DMS 273 (cell line): Measurements from ENCODE around the gene GFM1.

Experiments used
- DNase-seq: peaks from one replicate; lab custom pipeline; 2025; ENCODE audit not compliant: unreplicated experiment; lab: John Stamatoyannopoulos, UW

GFM1 gene

GRCh38 chr3:158723991-158724390 lies 79.7 kb downstream of the GFM1 start:
- no peak for DNase-seq

GRCh38 chr3:158725348-158726011 lies 81.2 kb downstream of the GFM1 start:
- no peak for DNase-seq

- peak; percentile 89 for DNase-seq
Measured at GRCh38 chr3:158727206-158728060, 83.1 kb downstream of the GFM1 start.

- no peak for DNase-seq
Measured at GRCh38 chr3:158728061-158728377, 83.7 kb downstream of the GFM1 start.

- DNase-seq = no peak
Measured at GRCh38 chr3:158728851-158729250, 84.5 kb downstream of the GFM1 start.

GRCh38 chr3:158731486-158731885 lies 87.2 kb downstream of the GFM1 start:
- DNase-seq = peak; percentile 48

- peak; percentile 84 for DNase-seq
Measured at GRCh38 chr3:158731938-158732855, 87.9 kb downstream of the GFM1 start, which contains the start of gene RARRES1. RARRES1 (minus strand) TSS chr3:158732457; CDS start chr3:158732415, 42 bp downstream.

- DNase-seq = no peak
Measured at GRCh38 chr3:158732856-158733200, 88.5 kb downstream of the GFM1 start.

GRCh38 chr3:158733656-158734055 lies 89.3 kb downstream of the GFM1 start:
- DNase-seq = no peak

GRCh38 chr3:158735296-158736033 lies 91.1 kb downstream of the GFM1 start:
- peak; percentile 19 for DNase-seq

GRCh38 chr3:158737410-158737809 lies 93.1 kb downstream of the GFM1 start:
- DNase-seq = no peak

GRCh38 chr3:158737976-158738615 lies 93.8 kb downstream of the GFM1 start:
- DNase-seq = peak; percentile 16

- DNase-seq = no peak
Measured at GRCh38 chr3:158738653-158739052, 94.3 kb downstream of the GFM1 start.

- no peak for DNase-seq
Measured at GRCh38 chr3:158739078-158739477, 94.8 kb downstream of the GFM1 start.

- DNase-seq = no peak
Measured at GRCh38 chr3:158739661-158740060, 95.3 kb downstream of the GFM1 start.
